Fibroblast of skin of scalp (primary cell): ENCODE results near the gene IRX4.

Source experiments
- DNase-seq: peaks from one replicate; pipeline ENCODE4 v3.0.0-alpha.2; 2013

The IRX4 gene

DNA sequence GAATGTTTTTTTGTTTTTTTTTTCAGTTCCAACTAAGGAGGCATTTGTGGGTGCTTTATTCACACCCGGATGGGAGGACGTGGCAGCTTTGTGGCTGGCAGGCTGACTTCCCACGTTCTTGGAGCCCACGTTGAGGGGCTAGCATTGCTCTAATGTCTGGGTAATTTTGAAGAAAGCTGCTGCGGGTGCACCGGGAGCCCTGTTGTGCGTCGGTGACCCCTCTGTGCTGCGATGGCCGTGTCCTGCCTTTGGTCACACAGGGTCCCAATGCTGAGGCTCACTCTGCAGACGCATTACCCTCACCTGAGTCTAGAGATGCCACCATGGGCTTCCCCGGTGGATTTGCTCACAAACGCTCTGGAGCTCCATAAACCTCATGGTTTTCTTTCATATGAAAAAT is 47.3 kb downstream of the IRX4 start:
- no peak for DNase-seq

DNA sequence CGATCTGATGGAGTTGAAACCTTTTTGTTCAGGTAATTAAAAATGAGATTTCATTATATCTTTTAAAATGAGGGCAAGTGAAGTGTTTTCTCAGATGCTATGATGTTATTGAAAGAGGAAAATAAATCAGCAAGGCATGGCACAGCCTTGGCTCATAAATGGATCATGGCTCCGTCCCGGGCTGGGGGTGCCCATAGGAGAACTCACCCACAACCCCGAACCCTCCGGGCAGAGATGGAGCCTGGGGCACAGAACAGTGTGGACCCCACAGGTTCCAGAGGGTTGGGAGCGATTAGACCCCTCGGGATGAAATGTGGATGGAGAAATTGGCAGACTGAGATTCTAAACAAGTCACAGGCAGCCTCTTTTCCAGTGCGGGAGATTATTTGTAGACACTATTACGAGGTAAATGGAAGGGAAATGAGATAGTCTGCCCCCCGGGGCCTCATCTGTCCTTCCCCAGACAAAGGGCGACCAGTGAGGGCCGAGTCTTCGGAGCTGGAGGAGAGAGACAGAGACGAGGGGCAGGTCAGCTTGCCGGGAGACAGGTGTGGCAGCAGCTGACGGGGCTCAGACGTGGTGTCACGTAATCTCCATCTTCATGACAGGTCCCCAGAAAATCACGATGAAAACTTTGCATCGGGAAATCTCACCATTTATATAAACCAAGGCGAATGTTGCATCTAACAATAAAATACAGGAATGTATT is 47.9 kb downstream of the IRX4 start:
- DNase-seq = no peak

DNA sequence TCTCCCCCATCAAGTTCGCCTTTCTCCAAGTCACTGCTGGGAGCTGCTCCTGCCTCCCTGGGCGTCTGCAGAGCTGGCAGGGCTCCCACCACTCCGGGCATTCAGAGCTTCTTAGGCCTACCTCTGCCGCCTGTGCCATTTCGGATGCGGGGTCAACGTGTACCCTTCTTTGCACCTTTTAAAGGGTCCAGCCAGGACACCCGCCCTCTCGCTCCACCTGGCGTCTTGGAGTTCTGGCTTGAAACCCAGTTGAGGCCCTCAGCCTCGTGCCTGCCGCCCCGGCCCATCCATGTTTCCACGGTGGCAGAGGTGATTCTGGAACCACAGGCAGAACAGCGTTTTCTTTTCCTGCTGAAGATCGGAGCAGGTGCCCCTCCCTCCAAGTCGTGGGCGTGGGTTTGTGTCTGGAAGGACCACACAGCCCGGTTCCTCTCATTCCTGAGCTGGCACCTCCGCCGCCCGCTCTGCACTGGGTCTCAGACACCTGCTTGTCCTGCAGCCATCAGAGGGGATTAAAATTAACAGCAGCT is 48.6 kb downstream of the IRX4 start:
- DNase-seq = no peak

DNA sequence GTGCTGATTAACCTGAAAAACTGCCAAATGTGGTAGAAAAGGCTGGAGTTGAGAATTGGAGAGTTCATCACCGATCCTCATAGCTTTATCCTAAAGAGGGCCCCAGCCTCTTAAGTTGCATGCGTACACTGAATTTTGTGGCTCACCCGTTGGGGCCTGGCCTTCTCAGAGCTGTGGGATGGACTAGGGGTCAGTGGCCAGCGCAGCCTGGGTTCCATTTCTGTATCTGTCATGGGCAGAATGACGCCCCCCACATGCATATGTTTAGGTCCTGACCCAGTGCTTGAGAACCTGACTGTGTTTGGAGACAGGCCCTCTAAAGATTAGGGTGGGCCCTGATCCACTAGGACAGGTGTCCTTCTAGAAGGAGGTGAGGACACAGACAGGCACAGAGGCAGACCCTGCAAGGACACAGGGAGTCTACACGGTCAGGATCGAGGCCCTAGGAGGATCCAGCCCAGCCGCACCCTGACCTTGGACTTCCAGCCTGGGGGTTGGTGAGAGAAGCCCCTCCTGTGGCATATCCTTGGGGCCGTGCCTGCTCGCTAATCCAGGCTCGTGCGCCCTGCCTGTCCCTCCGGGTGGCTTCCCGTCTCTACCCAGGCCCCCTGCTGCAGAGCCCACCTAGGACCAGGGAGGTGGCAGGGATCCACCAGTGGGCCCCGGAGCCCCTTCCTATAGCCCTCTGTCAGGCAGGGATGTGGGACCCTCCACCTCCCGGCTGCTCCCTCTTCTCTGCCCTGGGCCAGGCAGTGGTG is 49.3 kb downstream of the IRX4 start:
- no peak for DNase-seq

DNA sequence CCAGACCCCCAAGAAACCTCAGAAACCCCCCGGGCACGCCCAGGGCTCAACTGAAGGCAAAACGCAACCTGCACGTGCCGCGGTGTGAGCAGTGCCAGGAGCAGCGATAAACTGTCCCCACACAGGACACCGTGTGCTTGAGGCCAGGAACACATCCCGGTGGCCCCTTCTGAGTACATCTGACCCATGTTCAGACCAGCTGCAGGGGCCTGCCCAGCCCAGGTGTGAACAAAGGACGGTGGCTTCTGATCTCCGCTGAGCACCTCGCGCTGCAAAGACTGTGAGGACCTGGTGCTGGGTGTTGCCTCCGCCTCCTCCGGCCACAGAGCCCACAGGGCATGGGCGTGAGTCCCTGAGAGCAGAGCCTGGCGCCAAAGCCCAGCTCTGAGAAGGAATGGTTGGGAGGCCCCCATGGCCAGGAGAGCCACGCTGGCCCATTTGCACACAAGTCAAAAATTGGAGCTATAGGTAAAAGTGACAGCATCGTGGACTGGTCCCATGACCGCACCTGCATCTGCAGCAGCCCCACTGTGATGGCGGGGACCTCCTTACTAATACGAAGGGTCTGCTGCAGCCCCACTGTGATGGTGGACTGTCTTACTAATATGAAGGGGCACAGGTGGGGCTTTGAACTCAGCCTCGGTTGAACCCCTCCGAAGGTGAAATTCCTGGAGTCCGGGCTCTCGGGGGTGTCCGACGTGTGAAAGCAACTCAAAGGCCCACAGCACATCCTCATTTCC is 50.0 kb downstream of the IRX4 start:
- DNase-seq = no peak

DNA sequence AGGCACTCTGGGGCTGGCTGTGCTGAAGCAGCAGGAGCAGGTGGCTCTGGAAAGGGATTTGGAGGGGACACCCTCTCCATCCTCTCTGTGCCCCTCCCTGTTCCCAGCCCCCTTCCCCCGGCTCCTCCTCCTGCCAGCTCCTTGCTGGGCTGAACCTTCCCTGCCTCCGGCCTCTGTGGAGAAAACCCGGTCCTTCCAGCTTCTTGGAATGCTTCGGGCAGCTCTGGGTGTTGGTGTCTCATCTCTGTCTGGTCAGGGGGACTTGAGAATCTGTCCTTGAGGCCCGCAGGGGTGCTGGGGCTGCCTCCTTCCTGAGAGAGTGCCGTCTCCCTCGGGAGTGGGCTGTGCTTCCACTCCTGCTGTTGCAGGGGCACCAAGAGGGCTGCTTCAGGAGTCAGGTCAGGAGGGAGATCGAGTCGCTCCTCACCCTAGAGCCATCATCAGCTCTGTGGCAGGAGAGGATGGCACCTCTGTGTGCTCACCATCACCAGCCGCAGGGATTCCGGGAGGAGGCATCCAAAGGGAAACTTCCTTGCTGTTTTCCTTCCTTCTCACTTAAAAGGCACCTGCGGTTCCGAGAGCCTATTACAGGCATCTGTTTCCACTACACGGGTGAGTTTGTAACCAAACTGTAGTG is 50.9 kb downstream of the IRX4 start:
- no peak for DNase-seq

DNA sequence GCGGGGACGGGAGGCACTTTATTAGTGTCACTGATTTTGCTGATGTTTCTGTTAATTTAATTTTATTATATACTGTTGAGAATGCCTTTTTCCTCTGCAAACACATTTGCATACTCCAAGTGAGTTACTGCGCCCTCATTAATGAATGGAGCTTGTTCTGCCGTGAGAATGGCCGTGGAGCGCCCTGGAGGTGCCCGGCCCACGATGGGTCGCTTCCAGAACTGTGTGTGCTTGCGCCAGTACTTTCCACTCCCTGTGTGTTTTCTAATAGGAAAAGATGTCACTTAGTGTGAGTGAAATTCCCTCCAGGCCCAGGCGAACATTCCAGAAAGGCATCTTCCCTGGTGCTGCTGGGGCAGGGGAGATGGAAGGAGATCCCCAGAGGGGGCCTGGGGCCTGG is 51.5 kb downstream of the IRX4 start:
- no peak for DNase-seq

DNA sequence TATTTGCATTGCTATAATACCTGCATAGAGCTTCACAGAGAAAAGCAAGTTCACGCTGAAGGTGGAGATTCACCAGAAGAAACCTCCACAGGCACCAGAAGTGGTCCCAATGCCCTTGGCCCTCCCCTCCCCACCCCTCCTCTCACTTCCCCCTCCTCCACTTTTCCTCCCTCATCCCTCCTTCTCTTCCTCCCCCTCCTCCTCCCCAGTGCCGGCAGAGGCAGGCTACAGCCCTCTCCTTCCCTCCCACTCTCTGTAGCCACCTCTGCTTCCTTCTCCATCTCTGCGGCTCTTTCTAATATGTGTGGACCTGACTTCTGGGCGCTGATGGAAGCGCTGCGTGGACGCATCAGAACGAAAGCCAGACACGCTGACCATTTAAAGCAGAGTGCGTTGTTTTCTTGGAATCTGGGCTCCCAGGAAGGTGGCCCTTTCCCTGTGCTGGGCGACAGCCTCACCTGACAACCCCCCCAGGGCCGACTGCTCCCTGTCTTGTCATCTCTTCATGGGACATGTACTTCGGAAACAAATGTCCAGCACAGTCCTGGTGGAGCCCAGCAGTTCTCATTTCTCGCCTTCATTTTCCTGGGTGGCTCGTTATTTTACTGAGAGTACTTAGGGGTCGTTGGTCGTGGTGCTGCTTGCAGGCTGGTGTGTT is 52.0 kb downstream of the IRX4 start:
- no peak for DNase-seq

DNA sequence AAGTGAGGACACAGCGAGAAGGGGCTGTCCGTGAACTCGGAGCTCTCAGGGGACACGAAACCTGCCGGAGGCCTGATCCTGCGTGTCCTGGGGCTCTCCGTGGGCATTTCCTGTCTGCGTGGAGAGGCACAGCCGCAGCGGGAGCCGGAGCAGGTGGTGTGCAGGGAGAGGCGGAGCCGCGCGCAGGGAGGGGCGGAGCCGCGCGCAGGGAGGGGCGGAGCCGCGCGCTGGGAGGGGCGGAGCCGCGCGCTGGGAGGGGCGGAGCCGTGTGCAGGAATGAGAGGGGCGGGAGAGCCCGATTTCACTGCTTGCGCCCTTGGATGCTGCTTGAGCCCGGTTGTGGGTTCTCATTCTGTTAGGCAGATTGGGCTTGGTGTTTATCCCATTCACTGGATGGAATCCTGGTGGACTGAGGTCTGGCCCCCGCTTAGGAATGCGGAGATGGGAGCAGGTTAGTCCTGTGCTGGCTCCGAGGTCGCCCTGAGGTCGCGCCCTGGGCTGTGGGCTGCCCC is 54.8 kb downstream of the IRX4 start:
- no peak for DNase-seq
